WTC11 (cell line): ENCODE measurements around the gene NFAT5. TPM values are rescaled to one million over a fixed set of nuclear protein-coding genes. Genes with fewer than 3 reads are reported as not detected.

Source experiments
- ATAC-seq: fragments of 200-7000 bp; cut with Tn5 transposase; 2 replicates; pipeline ENCODE4 v1.10.0; 2021; ENCODE audit warnings: mild to moderate bottlenecking, moderate library complexity
- CTCF ChIA-PET: fragments of 300-600 bp; sonication (Branson Sonifier 250); formaldehyde crosslinking; loops from one replicate; lab custom pipeline; 2021; ENCODE audit warnings: antibody characterized with exemption; lab: Charles Lee
- POLR2A ChIA-PET: fragments of 350-600 bp; sonication (Branson Sonifier 250); formaldehyde crosslinking; loops from one replicate; lab custom pipeline; 2021; ENCODE audit warnings: antibody characterized with exemption; lab: Charles Lee
- DNase-seq: peaks from one replicate; pipeline ENCODE4 v3.0.0; 2021; ENCODE audit warnings: low spot score
- H3K27ac Mint-ChIP-seq: 2 replicates; pipeline ENCODE4 v1.8.0; 2021; ENCODE audit warnings: mixed read lengths
- H3K27me3 Mint-ChIP-seq: 2 replicates; pipeline ENCODE4 v1.8.0; 2021; ENCODE audit warnings: low read depth, mild to moderate bottlenecking, moderate library complexity, mixed read lengths
- H3K36me3 Mint-ChIP-seq: 2 replicates; pipeline ENCODE4 v1.8.0; 2021; ENCODE audit warnings: mixed read lengths
- H3K4me1 Mint-ChIP-seq: 2 replicates; pipeline ENCODE4 v1.8.0; 2022; ENCODE audit warnings: mixed read lengths
- H3K4me3 Mint-ChIP-seq: 2 replicates; pipeline ENCODE4 v1.8.0; 2021; ENCODE audit warnings: mild to moderate bottlenecking, moderate library complexity, mixed read lengths
- H3K9me3 Mint-ChIP-seq: 2 replicates; pipeline ENCODE4 v1.8.0; 2021; ENCODE audit warnings: mixed read lengths
- FOXK1 ChIP-seq: sonication (generic); formaldehyde crosslinking; IDR thresholded peaks from 2 replicates; pipeline ENCODE4 v1.8.0; 2022; ENCODE audit warnings: mild to moderate bottlenecking, moderate library complexity, missing genetic modification reagents
- GTF2I ChIP-seq: fragments of 250-450 bp; sonication (Bioruptor Pico); conservative IDR thresholded peaks from 2 replicates; pipeline ENCODE4 v1.4.0; 2021; ENCODE audit warnings: mild to moderate bottlenecking
- HMGA2 ChIP-seq: fragments of 250-450 bp; sonication (Bioruptor Pico); IDR thresholded peaks from 2 replicates; pipeline ENCODE4 v1.4.0; 2021; ENCODE audit warnings: mild to moderate bottlenecking, moderate library complexity
- IRF2 ChIP-seq: sonication (generic); formaldehyde crosslinking; IDR thresholded peaks from 2 replicates; pipeline ENCODE4 v1.8.0; 2022; ENCODE audit warnings: low read depth, missing genetic modification reagents, borderline replicate concordance
- JUN ChIP-seq: sonication (generic); formaldehyde crosslinking; IDR thresholded peaks from 2 replicates; pipeline ENCODE4 v1.8.0; 2023; ENCODE audit warnings: mild to moderate bottlenecking, missing genetic modification reagents
- NFATC4 ChIP-seq: fragments of 250-450 bp; sonication (Bioruptor Pico); IDR thresholded peaks from 2 replicates; pipeline ENCODE4 v1.9.0; 2021; ENCODE audit warnings: mild to moderate bottlenecking
- NR1H2 ChIP-seq: sonication (generic); formaldehyde crosslinking; IDR thresholded peaks from 2 replicates; pipeline ENCODE4 v1.9.0; 2021; ENCODE audit warnings: mild to moderate bottlenecking, moderate library complexity, missing genetic modification reagents
- NR3C1 ChIP-seq: sonication (generic); formaldehyde crosslinking; conservative IDR thresholded peaks from 2 replicates; pipeline ENCODE4 v1.8.1; 2023; ENCODE audit warnings: low read depth, mild to moderate bottlenecking, missing genetic modification reagents
- USF1 ChIP-seq: sonication (generic); formaldehyde crosslinking; IDR thresholded peaks from 2 replicates; pipeline ENCODE4 v1.8.0; 2022; ENCODE audit warnings: mild to moderate bottlenecking, missing genetic modification reagents
- USF2 ChIP-seq: sonication (generic); formaldehyde crosslinking; IDR thresholded peaks from 2 replicates; pipeline ENCODE4 v1.8.1; 2023; ENCODE audit warnings: mild to moderate bottlenecking, missing genetic modification reagents, moderate library complexity
- ZNF121 ChIP-seq: sonication (generic); formaldehyde crosslinking; IDR thresholded peaks from 2 replicates; pipeline ENCODE4 v1.8.0; 2023; ENCODE audit warnings: missing genetic modification reagents
- ZNF219 ChIP-seq: sonication (generic); formaldehyde crosslinking; IDR thresholded peaks from 2 replicates; pipeline ENCODE4 v1.8.0; 2023; ENCODE audit warnings: missing genetic modification reagents, mild to moderate bottlenecking, borderline replicate concordance
- ZNF232 ChIP-seq: sonication (generic); formaldehyde crosslinking; IDR thresholded peaks from 2 replicates; pipeline ENCODE4 v1.8.0; 2022; ENCODE audit warnings: mild to moderate bottlenecking, missing genetic modification reagents
- ZNF263 ChIP-seq: sonication (generic); formaldehyde crosslinking; IDR thresholded peaks from 2 replicates; pipeline ENCODE4 v1.8.1; 2022; ENCODE audit warnings: low read depth, mild to moderate bottlenecking, moderate library complexity, missing genetic modification reagents
- ZNF396 ChIP-seq: fragments of 250-450 bp; sonication (Bioruptor Pico); IDR thresholded peaks from 2 replicates; pipeline ENCODE4 v1.8.0; 2021; ENCODE audit warnings: mild to moderate bottlenecking, moderate library complexity, borderline replicate concordance
- ZNF671 ChIP-seq: fragments of 250-450 bp; sonication (Bioruptor Pico); IDR thresholded peaks from 2 replicates; pipeline ENCODE4 v1.8.0; 2021; ENCODE audit warnings: mild to moderate bottlenecking
- total RNA-seq: library from RNA; stranded (reverse); gene quantifications from 3 replicates; pipeline ENCODE4 v1.2.3, GENCODE V29; 2021
- TF ChIP-seq, protein P1 (sequence below): sonication (generic); formaldehyde crosslinking; conservative IDR thresholded peaks from 2 replicates; pipeline ENCODE4 v1.8.1; 2023; ENCODE audit warnings: mild to moderate bottlenecking, low read depth, missing genetic modification reagents, moderate library complexity
- TF ChIP-seq, protein P2 (sequence below): fragments of 250-450 bp; sonication (Bioruptor Pico); IDR thresholded peaks from 2 replicates; pipeline ENCODE4 v2.1.2; 2022; ENCODE audit warnings: mild to moderate bottlenecking, moderate library complexity
- TF ChIP-seq, protein P3 (sequence below): sonication (generic); formaldehyde crosslinking; IDR thresholded peaks from 2 replicates; pipeline ENCODE4 v1.8.0; 2023; ENCODE audit warnings: missing genetic modification reagents, mild to moderate bottlenecking, borderline replicate concordance
- TF ChIP-seq, protein P4 (sequence below): fragments of 250-450 bp; sonication (Bioruptor Pico); IDR thresholded peaks from 2 replicates; pipeline ENCODE4 v1.9.0; 2021; ENCODE audit warnings: moderate library complexity, mild to moderate bottlenecking, inconsistent platforms, borderline replicate concordance
- TF ChIP-seq, protein P5 (sequence below): sonication (generic); formaldehyde crosslinking; IDR thresholded peaks from 2 replicates; pipeline ENCODE4 v1.8.0; 2022; ENCODE audit warnings: mild to moderate bottlenecking, missing genetic modification reagents

The NFAT5 gene
- total RNA-seq, 1 experiment from 2014 or later = 23.2 TPM

DNA sequence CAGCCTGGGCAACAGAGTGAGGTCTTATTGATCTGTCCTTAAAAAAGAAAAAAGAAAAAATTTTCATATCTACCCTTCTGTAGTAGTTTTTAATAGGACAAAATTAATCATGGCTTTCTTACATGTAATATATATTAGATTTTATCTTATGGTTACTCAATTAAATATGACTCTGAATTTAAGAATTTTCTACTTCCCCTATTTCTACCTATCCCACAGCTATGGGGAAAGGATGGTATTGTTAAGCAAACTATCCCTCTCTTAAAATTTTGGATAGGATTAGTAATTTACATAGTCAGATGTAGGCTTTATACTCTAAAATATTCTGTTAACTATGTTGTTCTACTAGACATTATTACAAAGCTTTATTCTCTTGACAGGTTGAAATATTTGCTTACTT lies 98.1 kb downstream of the NFAT5 start (continued):
- TF ChIP-seq, protein P1, sequence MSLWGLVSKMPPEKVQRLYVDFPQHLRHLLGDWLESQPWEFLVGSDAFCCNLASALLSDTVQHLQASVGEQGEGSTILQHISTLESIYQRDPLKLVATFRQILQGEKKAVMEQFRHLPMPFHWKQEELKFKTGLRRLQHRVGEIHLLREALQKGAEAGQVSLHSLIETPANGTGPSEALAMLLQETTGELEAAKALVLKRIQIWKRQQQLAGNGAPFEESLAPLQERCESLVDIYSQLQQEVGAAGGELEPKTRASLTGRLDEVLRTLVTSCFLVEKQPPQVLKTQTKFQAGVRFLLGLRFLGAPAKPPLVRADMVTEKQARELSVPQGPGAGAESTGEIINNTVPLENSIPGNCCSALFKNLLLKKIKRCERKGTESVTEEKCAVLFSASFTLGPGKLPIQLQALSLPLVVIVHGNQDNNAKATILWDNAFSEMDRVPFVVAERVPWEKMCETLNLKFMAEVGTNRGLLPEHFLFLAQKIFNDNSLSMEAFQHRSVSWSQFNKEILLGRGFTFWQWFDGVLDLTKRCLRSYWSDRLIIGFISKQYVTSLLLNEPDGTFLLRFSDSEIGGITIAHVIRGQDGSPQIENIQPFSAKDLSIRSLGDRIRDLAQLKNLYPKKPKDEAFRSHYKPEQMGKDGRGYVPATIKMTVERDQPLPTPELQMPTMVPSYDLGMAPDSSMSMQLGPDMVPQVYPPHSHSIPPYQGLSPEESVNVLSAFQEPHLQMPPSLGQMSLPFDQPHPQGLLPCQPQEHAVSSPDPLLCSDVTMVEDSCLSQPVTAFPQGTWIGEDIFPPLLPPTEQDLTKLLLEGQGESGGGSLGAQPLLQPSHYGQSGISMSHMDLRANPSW (CRISPR knock-in tag) = no peak
- TF ChIP-seq FOXK1 = no peak

GRCh38 chr16:69669577-69669976 lies 103.8 kb downstream of the NFAT5 start:
- H3K36me3 Mint-ChIP-seq = peaks cover 11% of the 10 kb centered on the region
- ChIA-PET CTCF (no interaction called here), POLR2A (no interaction called here)
- H3K4me3 Mint-ChIP-seq = no peak overlapping the region
- ATAC-seq (no peak), DNase-seq (no peak)
- no peaks in the 10 kb centered on the region for H3K9me3 Mint-ChIP-seq
- H3K27me3 Mint-ChIP-seq = no peaks in the 10 kb centered on the region
- no peak overlapping the region for H3K27ac Mint-ChIP-seq
- TF ChIP-seq, protein P2, sequence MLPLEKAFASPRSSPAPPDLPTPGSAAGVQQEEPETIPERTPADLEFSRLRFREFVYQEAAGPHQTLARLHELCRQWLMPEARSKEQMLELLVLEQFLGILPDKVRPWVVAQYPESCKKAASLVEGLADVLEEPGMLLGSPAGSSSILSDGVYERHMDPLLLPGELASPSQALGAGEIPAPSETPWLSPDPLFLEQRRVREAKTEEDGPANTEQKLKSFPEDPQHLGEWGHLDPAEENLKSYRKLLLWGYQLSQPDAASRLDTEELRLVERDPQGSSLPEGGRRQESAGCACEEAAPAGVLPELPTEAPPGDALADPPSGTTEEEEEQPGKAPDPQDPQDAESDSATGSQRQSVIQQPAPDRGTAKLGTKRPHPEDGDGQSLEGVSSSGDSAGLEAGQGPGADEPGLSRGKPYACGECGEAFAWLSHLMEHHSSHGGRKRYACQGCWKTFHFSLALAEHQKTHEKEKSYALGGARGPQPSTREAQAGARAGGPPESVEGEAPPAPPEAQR = no peak
- TF ChIP-seq USF1 (CRISPR knock-in tag) (no peak), HMGA2 (CRISPR knock-in tag) (no peak), USF2 (no peak), GTF2I (CRISPR knock-in tag) (no peak), IRF2 (CRISPR knock-in tag) (no peak), NR1H2 (no peak), ZNF263 (CRISPR knock-in tag) (no peak), NFATC4 (CRISPR knock-in tag) (no peak), NR3C1 (CRISPR knock-in tag) (no peak), ZNF671 (CRISPR knock-in tag) (no peak), JUN (CRISPR knock-in tag) (no peak), ZNF396 (no peak), ZNF219 (CRISPR knock-in tag) (no peak), ZNF121 (no peak), ZNF232 (CRISPR knock-in tag) (no peak)
- TF ChIP-seq, protein P3, sequence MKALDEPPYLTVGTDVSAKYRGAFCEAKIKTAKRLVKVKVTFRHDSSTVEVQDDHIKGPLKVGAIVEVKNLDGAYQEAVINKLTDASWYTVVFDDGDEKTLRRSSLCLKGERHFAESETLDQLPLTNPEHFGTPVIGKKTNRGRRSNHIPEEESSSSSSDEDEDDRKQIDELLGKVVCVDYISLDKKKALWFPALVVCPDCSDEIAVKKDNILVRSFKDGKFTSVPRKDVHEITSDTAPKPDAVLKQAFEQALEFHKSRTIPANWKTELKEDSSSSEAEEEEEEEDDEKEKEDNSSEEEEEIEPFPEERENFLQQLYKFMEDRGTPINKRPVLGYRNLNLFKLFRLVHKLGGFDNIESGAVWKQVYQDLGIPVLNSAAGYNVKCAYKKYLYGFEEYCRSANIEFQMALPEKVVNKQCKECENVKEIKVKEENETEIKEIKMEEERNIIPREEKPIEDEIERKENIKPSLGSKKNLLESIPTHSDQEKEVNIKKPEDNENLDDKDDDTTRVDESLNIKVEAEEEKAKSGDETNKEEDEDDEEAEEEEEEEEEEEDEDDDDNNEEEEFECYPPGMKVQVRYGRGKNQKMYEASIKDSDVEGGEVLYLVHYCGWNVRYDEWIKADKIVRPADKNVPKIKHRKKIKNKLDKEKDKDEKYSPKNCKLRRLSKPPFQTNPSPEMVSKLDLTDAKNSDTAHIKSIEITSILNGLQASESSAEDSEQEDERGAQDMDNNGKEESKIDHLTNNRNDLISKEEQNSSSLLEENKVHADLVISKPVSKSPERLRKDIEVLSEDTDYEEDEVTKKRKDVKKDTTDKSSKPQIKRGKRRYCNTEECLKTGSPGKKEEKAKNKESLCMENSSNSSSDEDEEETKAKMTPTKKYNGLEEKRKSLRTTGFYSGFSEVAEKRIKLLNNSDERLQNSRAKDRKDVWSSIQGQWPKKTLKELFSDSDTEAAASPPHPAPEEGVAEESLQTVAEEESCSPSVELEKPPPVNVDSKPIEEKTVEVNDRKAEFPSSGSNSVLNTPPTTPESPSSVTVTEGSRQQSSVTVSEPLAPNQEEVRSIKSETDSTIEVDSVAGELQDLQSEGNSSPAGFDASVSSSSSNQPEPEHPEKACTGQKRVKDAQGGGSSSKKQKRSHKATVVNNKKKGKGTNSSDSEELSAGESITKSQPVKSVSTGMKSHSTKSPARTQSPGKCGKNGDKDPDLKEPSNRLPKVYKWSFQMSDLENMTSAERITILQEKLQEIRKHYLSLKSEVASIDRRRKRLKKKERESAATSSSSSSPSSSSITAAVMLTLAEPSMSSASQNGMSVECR (CRISPR knock-in tag) = no peak
- TF ChIP-seq, protein P4, sequence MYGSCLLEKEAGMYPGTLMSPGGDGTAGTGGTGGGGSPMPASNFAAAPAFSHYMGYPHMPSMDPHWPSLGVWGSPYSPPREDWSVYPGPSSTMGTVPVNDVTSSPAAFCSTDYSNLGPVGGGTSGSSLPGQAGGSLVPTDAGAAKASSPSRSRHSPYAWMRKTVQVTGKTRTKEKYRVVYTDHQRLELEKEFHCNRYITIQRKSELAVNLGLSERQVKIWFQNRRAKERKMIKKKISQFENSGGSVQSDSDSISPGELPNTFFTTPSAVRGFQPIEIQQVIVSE (CRISPR knock-in tag) = no peak
- TF ChIP-seq, protein P5, sequence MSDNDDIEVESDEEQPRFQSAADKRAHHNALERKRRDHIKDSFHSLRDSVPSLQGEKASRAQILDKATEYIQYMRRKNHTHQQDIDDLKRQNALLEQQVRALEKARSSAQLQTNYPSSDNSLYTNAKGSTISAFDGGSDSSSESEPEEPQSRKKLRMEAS (CRISPR knock-in tag) = no peak
- H3K4me1 Mint-ChIP-seq = no peaks in the 10 kb centered on the region
